ENCODE measurements around the gene RNU6-9.

Gene RNU6-9

GRCh38 chr19:929891-930258 is 36.6 kb downstream of the RNU6-9 start:
- Histone ChIP-seq H3K9me3 (ENCODE audit: control insufficient read depth, insufficient read depth, low read depth, low read length) (no peaks in the 10 kb centered on the region), H3K27ac (ENCODE audit: extremely low read depth, low read depth, low read length) (no peak overlapping the region), H3K4me1 (ENCODE audit: control insufficient read depth, insufficient read depth, low read length) (no peaks in the 10 kb centered on the region), H3K36me3 (ENCODE audit: control insufficient read depth in 2 of 2, insufficient read depth in 1 of 2, low read length in 2 of 2) (peaks cover 0 to 31% of the 10 kb centered on the region in 2 experiments; a peak in 2 of 3 replicates), H3K4me3 (ENCODE audit: low read depth, low read length) (no peak overlapping the region)
- peak; percentile 96 for TF ChIP-seq ZNF121 (tag by site-specific recombination; IDR thresholded peaks at IDR 0.05)
- no peak for TF ChIP-seq IKZF3 (tag by site-specific recombination; IDR thresholded peaks at IDR 0.05)
- TF ChIP-seq ZNF175 (tag by site-specific recombination; IDR thresholded peaks at IDR 0.05) = no peak
- ChIA-PET POLR2A (no interaction called here), CTCF (interaction anchor here (0.9 kb wide), 1 partner anchor 311 kb away, joined by 3 read pairs; no protein-coding TSS in a partner anchor)

DNA sequence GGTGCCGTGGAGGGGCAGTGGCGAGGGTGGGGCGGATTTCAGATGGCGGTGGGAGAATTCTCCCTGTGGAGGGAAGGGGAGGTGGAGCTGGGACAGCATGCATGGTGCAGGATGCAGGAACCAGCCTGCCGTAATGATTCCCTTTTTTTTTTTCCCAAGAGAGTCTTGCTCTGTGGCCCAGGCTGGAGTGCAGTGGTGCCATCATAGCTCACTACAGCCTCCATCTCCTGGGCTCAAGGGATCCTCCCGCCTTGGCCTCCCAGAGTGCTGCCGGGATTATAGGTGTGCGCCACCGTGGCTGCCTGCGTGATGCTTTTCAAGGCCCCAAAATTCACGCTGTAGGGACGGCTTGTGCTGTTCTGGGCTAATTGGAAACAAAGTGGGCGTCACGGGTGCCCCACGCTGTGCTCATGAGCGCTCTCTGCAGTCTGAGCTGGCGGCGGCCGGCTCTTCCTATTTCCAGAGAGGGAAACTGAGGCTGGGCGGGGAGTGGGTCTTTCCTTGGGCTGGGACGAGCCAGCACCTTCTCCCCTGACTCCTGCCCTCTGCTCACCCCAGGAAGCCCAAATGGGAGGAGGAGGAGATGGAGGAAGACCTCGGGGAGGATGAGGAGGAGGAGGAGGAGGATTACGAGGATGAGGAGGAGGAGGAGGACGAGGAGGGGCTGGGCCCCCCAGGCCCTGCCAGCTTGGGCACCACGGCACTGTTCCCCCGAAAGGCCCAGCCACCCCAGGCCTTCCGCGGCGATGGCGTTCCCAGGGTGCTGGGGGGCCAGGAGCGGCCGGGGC is 38.8 kb downstream of the RNU6-9 start:
- peaks cover 0 to 37% of the 10 kb centered on the region in 2 experiments; a peak in 2 of 3 replicates for H3K36me3 ChIP-seq (ENCODE audit: control insufficient read depth in 2 of 2, insufficient read depth in 1 of 2, low read length in 2 of 2)
- TF ChIP-seq ZFHX2 (tag by site-specific recombination; conservative IDR thresholded peaks at IDR 0.05) (peak; percentile 76), ZNF621 (tag by site-specific recombination; IDR thresholded peaks at IDR 0.05) (no peak), ZNF292 (tag by site-specific recombination; IDR thresholded peaks at IDR 0.05; ENCODE audit: borderline replicate concordance, low read depth) (no peak), ZSCAN30 (tag by site-specific recombination; IDR thresholded peaks at IDR 0.05) (no peak), EGR2 (tag by site-specific recombination; IDR thresholded peaks at IDR 0.05; ENCODE audit: low read depth) (peak; percentile 59), ZSCAN23 (tag by site-specific recombination; IDR thresholded peaks at IDR 0.05) (no peak), ZNF747 (tag by site-specific recombination; IDR thresholded peaks at IDR 0.05) (no peak), AEBP2 (tag by site-specific recombination; IDR thresholded peaks at IDR 0.05; ENCODE audit: borderline replicate concordance) (no peak)
- TF ChIP-seq, protein P1, sequence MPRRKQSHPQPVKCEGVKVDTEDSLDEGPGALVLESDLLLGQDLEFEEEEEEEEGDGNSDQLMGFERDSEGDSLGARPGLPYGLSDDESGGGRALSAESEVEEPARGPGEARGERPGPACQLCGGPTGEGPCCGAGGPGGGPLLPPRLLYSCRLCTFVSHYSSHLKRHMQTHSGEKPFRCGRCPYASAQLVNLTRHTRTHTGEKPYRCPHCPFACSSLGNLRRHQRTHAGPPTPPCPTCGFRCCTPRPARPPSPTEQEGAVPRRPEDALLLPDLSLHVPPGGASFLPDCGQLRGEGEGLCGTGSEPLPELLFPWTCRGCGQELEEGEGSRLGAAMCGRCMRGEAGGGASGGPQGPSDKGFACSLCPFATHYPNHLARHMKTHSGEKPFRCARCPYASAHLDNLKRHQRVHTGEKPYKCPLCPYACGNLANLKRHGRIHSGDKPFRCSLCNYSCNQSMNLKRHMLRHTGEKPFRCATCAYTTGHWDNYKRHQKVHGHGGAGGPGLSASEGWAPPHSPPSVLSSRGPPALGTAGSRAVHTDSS (tag by site-specific recombination; IDR thresholded peaks at IDR 0.05) = peak; percentile 92
- TF ChIP-seq, protein P2, sequence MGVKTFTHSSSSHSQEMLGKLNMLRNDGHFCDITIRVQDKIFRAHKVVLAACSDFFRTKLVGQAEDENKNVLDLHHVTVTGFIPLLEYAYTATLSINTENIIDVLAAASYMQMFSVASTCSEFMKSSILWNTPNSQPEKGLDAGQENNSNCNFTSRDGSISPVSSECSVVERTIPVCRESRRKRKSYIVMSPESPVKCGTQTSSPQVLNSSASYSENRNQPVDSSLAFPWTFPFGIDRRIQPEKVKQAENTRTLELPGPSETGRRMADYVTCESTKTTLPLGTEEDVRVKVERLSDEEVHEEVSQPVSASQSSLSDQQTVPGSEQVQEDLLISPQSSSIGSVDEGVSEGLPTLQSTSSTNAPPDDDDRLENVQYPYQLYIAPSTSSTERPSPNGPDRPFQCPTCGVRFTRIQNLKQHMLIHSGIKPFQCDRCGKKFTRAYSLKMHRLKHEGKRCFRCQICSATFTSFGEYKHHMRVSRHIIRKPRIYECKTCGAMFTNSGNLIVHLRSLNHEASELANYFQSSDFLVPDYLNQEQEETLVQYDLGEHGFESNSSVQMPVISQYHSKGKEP (tag by site-specific recombination; IDR thresholded peaks at IDR 0.05) = peak; percentile 32; the same call in 1 of the 2 replicates
- no peaks in the 10 kb centered on the region for H3K9me3 ChIP-seq (ENCODE audit: control insufficient read depth, insufficient read depth, low read depth, low read length)
- no peak overlapping the region for H3K4me3 ChIP-seq (ENCODE audit: low read depth, low read length)
- H3K27ac ChIP-seq (ENCODE audit: extremely low read depth, low read depth, low read length) = no peak overlapping the region
- ChIA-PET CTCF (interaction anchor here (0.6 to 0.9 kb wide), 3 partner anchors 30 to 334 kb away, joined by 3 read pairs; no protein-coding TSS in a partner anchor), POLR2A (no interaction called here)
- no peaks in the 10 kb centered on the region for H3K4me1 ChIP-seq (ENCODE audit: control insufficient read depth, insufficient read depth, low read length)

DNA sequence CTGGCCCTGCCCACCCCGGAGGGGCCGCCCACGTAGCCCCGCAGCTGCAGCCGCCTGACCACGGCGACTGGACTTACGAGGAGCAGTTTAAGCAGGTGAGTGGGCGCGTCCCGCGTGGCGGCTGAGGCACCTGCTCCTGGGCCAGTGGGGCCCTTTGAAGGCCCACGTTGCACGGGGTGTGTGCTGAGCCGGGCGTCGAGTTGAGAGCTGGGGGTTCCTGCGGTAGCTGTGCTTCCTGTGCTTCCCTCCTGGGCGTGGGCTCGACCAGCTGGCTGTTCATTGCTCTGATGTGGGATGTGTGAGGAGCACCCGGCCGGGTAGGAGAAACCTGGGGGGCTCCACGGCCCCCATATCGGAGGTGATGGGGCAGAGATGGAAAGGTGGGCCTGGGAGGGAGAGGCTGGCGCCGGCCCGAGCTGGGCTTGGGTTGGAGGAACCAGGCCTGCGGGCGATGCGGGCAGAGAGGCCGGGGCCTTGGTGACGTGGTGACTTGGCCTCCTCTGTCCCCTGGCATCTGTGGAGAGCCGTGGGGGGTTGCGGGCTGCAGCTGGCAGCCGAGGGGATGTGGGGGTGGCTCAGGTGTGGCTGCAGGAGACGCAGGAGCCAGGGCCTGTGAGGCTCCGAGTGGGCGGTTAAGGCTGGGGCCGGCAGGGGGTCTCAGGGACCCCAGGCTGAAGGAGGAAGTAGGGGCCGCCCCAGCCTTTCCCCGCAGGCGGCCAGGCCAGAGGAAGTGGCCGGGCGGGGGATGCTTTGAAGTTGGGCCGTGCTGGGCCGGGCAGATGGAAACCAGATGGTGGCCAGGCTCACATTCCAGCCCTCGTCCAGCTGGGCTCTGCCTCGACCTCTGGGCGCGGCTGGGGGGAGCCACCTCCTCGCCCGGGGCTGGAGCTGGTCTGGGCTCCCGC is 39.6 kb downstream of the RNU6-9 start:
- ChIA-PET CTCF (interaction anchor here (0.6 to 0.9 kb wide), 2 partner anchors 30 to 333 kb away, joined by 3 read pairs; no protein-coding TSS in a partner anchor), POLR2A (interaction anchor here (0.6 kb wide), 1 partner anchor 93 kb away, joined by 4 read pairs; no protein-coding TSS in a partner anchor)
- H3K4me1 ChIP-seq (ENCODE audit: control insufficient read depth, insufficient read depth, low read length) = no peaks in the 10 kb centered on the region
- no peaks in the 10 kb centered on the region for H3K9me3 ChIP-seq (ENCODE audit: control insufficient read depth, insufficient read depth, low read depth, low read length)
- peaks cover 0 to 42% of the 10 kb centered on the region in 2 experiments; a peak in 2 of 3 replicates for H3K36me3 ChIP-seq (ENCODE audit: control insufficient read depth in 2 of 2, insufficient read depth in 1 of 2, low read length in 2 of 2)
- 0 out of 2 replicates have a peak overlapping the region, but pooled peaks have one; percentile 46 for H3K27ac ChIP-seq (ENCODE audit: extremely low read depth, low read depth, low read length)
- H3K4me3 ChIP-seq (ENCODE audit: low read depth, low read length) = no peak overlapping the region
- TF ChIP-seq ZBTB8A (tag by site-specific recombination; IDR thresholded peaks at IDR 0.05) (peak; percentile 46; the same call in 1 of the 2 replicates), ZNF394 (tag by site-specific recombination; IDR thresholded peaks at IDR 0.05; ENCODE audit: borderline replicate concordance) (peak; percentile 36; the same call in 1 of the 2 replicates), ZNF223 (tag by site-specific recombination; IDR thresholded peaks at IDR 0.05) (no peak), ZIC2 (tag by site-specific recombination; IDR thresholded peaks at IDR 0.05) (peak; percentile 94), ELK4 (IDR thresholded peaks at IDR 0.05; ENCODE audit: borderline replicate concordance, low read depth, low read length) (no peak), MYNN (tag by site-specific recombination; IDR thresholded peaks at IDR 0.05; ENCODE audit: borderline replicate concordance) (no peak)
- TF ChIP-seq, protein P3, sequence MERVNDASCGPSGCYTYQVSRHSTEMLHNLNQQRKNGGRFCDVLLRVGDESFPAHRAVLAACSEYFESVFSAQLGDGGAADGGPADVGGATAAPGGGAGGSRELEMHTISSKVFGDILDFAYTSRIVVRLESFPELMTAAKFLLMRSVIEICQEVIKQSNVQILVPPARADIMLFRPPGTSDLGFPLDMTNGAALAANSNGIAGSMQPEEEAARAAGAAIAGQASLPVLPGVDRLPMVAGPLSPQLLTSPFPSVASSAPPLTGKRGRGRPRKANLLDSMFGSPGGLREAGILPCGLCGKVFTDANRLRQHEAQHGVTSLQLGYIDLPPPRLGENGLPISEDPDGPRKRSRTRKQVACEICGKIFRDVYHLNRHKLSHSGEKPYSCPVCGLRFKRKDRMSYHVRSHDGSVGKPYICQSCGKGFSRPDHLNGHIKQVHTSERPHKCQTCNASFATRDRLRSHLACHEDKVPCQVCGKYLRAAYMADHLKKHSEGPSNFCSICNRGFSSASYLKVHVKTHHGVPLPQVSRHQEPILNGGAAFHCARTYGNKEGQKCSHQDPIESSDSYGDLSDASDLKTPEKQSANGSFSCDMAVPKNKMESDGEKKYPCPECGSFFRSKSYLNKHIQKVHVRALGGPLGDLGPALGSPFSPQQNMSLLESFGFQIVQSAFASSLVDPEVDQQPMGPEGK (tag by site-specific recombination; IDR thresholded peaks at IDR 0.05) = 0 out of 2 replicates have a peak, but pooled peaks have one; percentile 27
